GM12873 (cell line): ENCODE measurements around the gene ZNF587.

Experiments
- CTCF ChIP-seq: IDR thresholded peaks from 2 replicates; pipeline ENCODE4 v1.5.1; 2012; ENCODE audit warnings: low read depth, mild to moderate bottlenecking, moderate library complexity, low read length, control low read depth; ENCODE audit not compliant: insufficient read depth; ENCODE audit errors: missing control alignments

The ZNF587 gene

GRCh38 chr19:57813919-57814504 lies 35.6 kb upstream of the ZNF587 start:
- no peak for TF ChIP-seq CTCF

- TF ChIP-seq CTCF, result no peak
Observed at GRCh38 chr19:57814505-57815246, 35.0 kb upstream of the ZNF587 start, which contains the start of gene ZNF552. Gene ZNF552, minus strand, starts transcription at chr19:57814913. Its CDS starts 170 bp downstream, at chr19:57814743.

GRCh38 chr19:57815247-57816075 lies 34.2 kb upstream of the ZNF587 start:
- TF ChIP-seq CTCF, result no peak

- TF ChIP-seq CTCF, result no peak
Observed at GRCh38 chr19:57816652-57817051, 33.0 kb upstream of the ZNF587 start.

- no peak for TF ChIP-seq CTCF
Observed at GRCh38 chr19:57817976-57818375, 31.7 kb upstream of the ZNF587 start.

GRCh38 chr19:57818378-57818777 lies 31.3 kb upstream of the ZNF587 start:
- TF ChIP-seq CTCF, result no peak
